ENCODE measurements around the gene CYB5B.

CYB5B gene

DNA sequence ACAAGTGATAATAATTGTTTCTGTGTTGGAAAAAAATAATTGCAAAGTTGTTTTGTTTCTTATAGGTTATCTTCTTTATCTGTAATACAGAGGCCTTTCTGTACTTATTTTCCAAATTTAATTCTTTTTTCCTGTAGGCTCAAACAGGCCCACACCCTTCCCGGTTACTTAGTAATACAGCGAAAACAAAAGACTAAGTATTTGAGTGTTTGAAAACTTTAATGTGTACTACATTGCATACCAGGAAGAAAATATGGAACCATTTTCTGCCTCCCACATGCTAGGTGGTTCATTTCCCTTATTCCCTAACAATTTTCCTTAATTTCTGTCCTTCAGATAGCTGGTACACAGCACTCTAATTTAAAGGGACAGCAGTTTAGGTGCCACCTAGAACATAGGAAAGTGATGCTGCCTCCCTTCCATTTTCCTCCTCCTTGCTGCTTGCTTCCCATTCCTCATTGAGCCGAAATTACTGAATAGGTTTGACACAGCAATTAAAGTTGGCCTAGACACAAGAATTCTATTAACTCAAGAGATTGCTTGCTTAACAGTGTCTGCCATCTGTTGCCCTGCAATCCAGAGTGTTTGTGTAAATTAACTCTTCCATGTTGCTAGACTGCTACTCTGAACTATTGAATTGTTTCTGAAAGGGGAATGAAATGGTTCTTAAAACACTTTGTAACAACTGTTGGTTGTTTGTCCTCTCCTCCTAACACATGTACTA lies 24.2 kb downstream of the CYB5B start:
- DNase-seq, result no peak

DNA sequence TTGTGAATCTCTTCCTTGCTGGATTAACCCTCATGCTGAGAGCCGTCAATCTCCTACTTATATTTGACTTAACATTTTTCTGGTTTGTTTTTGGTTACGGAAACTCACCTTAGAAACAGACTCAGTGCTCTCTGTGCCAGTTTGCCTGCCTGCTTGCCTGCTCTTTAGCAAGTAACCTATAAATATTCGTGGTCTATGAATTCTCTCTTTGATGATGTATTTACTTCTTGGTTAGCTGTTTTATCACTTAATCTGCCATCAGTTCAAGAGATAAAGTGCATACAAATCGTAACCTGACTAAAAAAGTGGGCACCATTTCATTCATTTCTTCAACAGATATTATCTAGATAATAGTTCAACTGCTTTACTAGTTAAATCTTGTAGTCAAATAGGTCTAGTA lies 26.7 kb downstream of the CYB5B start:
- no peak for DNase-seq

DNA sequence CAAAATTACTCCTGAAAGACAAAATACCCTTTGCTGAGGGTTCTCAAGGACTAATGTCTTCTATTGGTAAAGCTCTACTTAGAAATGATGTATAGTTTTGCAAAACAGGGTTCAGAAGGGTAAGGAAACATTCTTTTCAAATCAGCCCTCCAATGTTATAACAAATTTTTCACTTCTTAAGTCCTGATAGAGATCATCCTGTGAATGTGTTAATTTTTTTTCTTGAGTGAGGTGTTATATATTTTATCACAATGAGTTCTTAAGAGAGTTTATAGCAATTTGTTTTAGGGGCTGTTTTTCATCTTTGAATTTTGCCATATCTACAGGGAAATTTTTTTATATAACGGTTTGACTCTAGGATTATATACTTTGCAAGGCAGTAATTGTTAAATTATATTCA lies 29.5 kb downstream of the CYB5B start:
- no peak for DNase-seq

DNA sequence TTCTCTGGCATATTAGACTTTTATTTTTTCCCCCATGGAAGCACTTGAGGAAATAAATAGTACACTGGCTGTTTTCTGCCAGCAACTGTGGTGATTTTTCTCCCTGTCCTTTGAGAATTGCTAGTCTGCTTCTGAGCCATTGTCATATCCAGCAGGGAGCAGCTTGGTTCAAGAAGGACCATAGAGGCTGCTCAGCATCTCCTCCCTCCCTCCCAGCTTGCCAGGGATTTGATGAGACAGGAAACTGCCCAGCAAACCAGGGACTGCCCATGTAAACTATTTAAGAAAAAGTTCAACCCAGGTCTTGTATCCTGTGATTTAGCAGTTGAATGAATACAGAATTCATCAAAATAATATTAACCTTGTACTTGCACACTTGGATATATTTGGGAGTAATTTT lies 39.5 kb downstream of the CYB5B start:
- DNase-seq, result no peak

DNA sequence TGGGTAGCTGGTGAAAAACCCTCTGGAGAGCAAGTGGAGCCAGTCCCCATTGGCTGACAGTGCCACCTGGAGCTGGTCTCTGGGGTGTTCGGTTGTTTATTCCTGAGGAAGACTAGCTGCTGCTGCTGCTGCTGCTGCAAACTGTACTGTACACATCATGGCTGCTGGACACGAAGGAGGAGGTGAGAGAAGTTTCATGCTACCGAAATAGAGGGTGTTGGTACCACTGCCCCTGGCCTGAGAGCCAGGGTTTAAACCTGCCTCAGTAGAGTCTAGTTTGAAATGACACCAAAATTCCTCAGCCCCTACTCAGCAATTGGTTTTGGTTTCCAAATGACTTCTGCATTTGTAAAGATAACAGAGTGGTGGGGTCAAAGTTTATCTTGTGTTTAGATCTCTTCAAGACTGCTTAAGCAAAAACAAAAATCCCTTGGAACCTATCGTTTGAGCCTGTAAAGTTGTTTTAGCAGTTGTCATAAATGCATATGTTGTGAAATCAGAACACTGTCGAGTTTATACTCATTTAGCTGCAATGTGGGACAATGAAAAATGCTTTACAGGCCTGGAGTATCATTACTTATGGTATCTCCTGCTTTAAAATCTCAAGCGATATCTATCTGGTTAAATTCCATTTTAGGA lies 40.8 kb downstream of the CYB5B start:
- peak in 2 of 3 donors; percentile 14 to 28 for DNase-seq

DNA sequence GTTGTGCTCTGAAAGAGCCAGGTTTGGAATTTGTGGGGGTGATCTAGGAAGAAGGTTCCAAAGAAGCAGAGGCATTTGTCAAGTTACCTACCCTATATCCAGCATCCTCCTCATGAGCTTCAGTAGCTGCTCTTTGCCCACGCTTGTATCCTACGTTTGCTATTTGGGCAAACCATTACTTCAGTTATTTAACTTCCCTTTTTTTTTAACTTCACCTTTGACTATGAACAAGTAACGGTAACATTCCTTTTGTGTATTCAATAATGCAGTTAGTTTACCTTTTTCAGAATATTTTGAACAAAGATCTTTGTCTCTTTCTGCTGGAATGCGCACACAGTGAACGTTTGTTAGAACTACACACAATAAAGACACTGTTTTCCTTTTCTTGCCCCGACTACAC lies 41.5 kb downstream of the CYB5B start:
- DNase-seq, result no peak

DNA sequence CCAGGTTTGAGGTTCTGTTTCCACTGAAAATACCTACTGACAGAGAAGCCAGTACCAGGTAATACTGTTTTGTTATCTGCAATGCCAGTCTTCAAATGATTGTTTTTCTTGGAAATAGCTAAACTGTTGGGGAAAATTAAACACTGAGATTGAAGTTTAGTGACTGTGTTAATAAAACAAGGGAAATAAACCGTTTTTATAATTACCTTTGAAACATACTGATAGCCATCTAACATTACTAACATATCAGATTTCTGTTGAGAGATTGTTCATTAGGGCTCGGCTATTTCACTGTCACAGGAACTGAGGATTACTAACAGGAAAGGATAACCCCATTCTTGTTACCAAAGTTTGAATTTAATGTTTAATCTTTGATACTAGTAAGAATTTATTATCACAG lies 42.1 kb downstream of the CYB5B start:
- DNase-seq, result no peak

DNA sequence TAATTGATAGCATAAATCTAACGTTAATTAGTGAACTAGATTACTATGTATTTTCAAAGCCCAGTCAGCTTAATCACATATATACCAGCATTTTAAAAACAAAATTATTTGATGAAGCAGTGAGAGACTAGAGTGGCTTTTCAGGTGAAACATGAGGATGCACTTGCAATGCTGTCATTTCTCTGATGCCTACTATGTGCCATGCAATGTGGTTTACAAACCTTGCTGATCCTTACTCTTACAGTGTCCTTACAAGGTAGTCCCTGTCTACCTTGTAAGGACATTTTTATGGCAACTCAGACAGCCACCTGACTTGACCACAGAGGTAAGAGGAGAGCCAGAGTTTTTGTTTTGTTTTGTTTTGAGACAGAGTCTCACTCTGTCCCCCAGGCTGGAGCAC lies 42.7 kb downstream of the CYB5B start:
- DNase-seq, result no peak

DNA sequence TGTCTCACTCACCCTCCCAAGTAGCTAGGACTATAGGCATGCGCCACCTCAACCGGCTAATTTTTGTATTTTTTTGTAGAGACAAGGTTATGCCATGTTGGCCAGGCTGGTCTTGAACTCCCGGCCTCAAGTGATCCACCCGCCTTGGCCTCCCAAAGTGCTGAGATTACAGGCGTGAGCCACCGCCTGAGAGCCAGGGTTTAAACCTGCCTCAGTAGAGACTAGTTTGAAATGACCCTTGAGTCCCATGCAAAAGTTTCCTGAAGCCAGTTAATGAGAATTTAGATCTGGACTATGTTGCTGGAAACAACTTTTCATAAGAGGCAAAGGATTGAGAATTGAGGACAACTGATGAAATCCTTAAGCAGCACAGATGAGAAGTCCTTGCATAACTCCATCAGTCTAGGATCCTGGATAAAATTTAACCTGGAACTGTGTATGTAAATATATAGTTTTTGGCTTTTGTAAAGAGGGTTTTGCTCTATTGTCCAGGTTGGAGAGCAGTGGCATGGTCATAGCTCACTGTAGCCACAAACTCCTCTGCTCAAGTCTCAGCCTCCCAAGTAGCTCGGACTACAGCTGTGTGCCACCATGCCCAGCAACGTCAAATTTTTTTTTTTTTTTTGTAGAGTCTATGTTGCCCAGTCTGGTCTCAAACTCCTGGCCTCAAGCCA lies 43.2 kb downstream of the CYB5B start:
- no peak for DNase-seq

DNA sequence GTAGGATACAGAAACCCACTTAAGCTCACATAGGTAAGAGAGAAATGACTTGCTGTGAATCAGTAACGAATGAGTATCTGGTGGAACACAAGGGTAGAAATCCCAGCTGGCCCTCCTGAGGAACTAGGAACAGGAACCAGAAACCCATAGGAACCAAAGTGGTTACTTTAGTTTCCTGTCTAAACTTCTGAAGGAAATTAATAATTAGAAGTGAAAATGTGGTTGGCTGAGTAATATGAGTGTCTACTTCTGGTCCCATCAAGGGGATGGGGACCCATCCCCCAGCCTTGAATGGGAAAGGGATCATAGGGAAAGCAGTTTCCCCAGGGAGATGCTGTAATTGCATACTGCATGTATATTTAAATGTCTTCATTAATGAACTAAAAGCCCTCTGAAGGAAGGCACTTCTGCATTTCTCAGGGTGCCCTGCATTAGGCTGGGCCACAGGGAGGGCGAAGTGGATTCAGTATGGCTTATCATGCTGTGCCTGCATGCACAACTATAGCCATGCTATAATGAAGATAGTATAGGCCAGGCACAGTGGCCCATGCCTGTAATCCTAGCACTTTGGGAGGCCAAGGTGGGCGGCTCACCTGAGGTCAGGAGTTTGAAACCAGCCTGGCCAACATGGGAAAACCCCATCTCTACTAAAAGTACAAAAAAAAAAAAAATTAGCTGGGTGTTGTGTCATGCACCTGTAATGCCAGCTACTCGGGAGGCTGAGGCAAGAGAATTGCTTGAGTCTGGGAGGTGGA lies 45.6 kb downstream of the CYB5B start:
- peak; percentile 53 to 81 (median 80) for DNase-seq

DNA sequence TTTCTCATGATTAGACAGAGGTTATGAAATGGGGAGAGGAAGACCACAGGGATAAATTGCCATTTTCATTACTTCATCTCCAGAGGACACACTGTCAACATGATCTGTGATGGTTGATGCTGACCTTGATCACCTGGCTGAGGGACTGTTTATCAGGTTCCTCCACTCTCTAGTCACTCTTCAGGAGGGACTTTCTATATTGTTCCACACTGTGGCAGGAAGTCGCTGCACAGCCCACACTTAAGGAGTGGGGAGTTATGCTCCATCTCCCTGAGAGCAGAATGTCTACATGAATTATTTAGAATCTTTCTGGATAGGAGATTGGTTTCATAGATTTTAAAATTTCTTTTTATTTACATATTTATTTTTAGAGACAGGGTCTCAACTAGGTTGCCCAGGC lies 46.7 kb downstream of the CYB5B start:
- DNase-seq, result no peak

DNA sequence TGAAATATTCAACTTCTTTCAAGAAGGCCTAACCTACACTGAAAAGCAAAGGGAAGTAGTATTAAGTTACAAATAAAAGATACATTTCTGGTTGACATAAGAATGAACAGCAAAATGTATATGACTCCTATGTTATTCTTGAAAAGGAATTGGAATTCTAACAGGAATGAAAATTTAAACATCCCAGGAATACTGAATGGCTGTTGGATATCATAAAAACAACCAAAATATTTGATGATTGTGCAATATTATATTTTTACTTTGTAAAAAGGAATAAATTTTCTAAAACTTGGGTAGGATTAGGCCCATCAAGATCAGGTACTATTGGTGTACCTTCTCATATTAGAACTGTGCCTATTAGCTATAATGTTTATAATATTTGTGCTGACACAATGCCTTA lies 50.0 kb downstream of the CYB5B start:
- no peak for DNase-seq

DNA sequence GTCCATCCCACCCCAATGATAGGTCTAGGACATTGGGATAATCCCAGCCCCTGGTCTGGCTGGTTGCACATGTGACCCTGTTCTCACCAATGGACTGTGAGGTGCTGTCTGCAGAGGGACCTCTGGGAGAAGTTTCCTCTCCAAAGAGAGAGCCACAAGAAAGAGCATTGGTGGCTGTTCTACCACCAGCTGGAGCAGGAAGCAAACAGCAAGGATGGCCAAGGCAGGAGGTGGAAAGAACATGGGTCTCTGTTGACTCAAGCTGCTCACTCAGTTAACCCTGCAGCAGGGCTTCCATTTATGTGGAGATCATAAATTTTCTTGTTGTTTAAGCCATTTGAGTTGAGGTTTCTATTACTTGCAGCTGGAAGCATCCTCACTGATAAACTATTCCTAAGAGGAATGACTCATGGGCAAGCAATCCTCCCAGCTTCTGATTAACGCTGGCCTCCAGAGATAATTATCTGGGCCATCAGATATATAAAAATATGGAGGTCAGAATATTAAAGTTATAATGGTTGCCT lies 52.6 kb downstream of the CYB5B start:
- DNase-seq, result peak in 1 of 3 donors; percentile 26

DNA sequence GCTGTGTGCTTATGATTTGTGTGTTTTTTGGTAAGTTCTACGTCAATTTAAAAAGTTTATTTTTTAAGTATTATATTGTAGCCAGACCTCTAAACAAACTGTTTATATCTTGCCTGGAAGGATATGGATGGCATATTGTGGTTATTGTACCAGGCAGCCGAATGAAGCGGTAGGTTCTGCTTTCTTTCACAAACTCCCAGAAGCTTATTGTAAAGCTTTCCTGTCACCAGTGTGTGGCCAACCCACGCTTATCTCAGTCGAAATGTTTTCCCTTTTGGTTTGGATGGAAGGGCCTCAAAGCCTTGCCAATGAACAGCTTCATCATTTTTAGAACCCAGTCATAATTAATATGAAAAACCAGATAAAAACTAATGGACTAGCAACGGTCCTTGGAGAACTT lies 53.1 kb downstream of the CYB5B start:
- DNase-seq, result peak; percentile 76 to 83 (median 83)

DNA sequence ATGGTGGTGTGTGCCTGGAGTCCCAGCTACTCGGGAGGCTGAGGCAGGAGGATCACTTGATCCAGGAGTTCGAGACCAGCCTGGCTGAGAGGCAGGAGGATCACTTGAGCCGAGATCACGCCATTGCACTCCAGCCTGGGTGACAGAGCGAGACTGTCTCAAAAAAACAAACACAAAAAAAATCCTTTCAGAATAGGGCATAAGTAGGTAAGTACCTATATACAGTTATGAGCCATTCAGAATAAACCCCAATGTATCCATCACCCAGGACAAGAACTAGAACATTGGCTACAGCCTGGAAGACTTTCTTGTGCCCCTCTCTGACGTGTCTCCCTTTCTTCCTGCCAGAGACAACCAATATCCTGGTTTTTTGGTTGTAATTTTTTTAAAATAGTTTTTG lies 54.3 kb downstream of the CYB5B start:
- no peak for DNase-seq

DNA sequence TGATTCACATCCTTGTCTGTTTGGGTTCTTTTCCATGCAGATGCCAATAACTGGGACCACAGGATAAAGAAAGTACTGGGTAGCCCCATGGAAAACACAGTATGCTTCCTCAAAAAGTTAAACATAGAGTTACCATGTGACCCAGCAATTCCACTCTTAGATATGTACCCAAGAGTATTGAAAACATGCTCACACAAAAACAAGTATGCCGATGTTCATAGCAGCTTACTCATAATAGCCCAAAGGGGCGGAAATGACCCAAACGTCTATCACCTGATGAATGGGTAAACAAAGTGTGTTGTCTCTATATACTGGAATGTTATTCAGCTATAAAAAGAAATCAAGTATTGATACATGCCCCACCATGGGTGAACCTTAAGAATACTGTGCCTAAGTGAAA lies 55.4 kb downstream of the CYB5B start:
- no peak for DNase-seq

DNA sequence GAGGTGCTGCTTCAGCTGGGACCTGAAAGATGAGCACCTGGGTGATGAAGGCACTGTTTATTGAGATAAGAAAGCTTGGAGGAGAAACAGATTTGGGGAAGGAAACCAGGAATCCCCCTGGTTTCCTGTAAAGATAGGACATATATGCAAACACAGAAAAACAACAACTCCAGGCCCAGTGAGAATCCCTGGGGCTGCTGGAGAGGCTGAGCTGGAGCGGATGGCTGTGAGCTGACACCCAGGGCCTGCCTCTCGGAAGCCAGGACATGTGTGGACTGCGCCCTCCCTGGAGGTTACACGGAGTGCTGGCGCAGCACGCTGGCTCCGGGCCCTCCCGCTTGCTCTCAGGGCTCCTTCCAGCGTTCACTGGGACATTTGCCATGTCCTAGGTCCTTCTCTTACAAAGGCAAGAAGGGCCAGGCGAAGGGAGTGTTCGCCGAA lies 57.5 kb downstream of the CYB5B start:
- DNase-seq, result no peak

DNA sequence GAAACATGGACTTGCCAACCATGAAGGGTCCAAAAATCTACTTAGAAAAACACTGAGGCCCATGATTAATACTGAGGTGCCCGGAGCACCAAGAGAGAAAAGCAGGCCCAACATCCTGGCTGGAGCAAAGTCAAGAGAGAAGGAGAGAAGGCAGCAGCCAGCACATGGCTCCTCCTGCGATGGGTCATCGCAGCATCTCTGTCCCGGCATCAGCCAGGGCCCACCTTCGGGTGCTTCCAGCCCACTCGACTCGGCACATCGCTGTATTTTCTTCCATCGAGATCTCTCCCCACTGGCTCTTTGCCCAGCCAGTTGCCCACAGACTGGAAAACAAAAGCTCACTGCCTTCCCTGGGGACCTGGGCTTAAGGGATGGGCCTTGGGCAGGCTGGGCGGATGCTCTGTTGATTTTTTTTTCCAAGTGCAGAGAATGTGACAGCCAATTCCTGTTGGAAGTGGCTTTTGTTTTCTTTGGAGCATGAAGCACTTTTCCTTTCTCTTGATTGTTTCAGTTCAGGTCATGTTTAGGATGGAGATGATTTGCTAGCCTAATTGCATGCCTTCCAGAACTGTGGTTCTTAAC lies 58.1 kb downstream of the CYB5B start:
- no peak for DNase-seq

DNA sequence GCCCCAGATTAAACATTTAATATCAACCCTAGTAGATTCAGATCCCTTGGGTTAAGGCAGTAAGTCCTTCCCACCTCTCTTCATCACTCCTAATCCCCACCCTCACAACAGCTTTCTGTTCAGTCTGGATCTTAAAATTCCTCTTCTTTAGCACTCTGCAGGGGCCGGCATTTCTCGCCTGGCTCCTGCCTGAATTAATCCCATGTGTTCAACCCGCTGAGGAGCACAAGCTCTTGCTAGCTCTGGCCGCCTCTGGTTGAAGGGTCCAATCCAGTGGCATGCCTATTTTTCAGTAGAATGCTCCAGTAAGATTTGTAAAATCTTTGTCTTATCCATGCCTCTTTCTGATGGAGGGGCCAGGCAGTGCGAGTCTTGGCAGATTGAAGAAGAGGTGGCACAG lies 59.2 kb downstream of the CYB5B start:
- no peak for DNase-seq

DNA sequence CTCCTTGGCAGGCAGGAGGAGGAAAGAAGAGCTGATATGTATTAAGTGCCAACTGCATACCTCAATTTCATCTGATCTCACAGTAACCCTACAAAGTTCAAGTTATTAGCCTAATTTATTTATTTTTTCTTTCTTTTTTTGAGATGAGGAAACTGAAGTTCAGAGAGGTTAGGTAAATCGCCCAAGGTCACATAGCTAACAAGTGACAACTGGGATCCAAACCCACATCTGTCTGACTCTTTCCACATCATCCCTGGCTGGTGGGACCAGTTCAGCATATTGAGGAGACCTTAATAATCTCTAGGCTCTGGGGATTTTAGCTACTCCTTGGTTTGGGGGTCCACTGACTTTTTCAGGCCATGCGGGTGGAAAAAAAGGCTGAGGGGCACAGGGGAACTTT lies 60.9 kb downstream of the CYB5B start:
- no peak for DNase-seq

DNA sequence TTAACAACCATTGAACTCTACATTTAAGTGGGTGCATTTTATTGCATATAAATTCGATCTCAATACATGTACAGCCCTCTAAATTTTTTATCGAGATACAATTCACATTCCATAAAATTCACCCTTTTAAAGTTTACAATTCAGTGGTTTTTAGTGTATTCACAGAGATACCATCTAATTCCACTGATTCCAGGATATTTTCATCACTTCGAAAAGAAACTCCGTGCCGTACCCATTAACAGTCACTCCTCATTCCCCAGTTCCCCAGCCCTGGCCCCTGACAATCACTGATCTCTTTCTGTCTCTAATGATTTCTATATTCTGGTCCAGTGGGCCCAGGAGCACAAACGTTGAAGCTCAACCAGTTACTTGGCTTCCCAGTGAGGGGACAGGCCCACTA lies 61.4 kb downstream of the CYB5B start:
- no peak for DNase-seq

DNA sequence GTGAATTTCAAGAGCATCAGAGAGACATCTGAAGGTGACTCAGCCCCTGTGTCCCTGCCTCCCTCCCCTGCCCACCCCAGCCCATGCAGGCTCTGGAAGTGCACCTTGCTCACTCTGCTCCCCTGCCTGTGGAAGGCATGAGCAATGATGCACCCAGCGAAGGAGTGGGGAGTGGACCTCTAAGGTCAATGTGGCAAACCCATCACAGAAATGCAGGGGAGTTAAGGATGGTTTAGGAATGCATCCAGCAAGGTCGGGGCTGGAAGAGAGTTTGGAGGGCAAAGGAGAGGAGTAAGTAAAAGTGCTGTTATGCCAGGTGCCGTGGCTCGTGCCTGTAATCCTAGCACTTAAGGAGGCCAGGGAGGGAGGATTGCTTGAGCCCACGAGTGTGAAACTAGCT lies 61.9 kb downstream of the CYB5B start:
- DNase-seq, result no peak

DNA sequence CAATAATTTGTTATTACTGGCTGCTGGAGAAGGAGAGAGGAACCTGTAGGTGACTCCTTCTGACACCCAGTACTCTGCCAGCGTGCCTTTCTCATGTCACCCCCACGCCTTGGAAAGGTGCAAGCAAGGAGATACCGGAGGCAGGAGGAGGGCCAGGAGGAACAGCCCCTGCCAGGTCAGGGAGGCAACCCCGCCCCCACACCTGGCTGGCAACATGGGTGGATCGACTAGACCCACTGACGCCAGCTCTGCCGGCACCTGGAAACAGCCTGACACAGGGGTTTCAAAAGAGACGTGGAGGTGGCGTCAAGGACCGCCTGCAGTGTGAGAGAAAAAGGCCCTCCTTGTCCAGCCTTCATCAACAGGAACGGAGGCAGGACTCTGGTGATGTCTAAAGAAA lies 62.3 kb downstream of the CYB5B start:
- no peak for DNase-seq
